Liver (tissue), 9 donors: ENCODE data around the gene MYCBPAP. TPM values are rescaled to one million over a fixed set of nuclear protein-coding genes. Genes with fewer than 3 reads are reported as not detected.

Experiments used
- DNase-seq: peaks from one replicate; pipeline ENCODE4 v3.0.0-alpha.2; 2017; ENCODE audit warnings: low spot score
- H3K27ac ChIP-seq, 2 donors: one replicate each; pipeline ENCODE4 v1.7.0; 2013; ENCODE audit warnings: inconsistent platforms in 2 of 2, low read length in 2 of 2, control low read depth in 1 of 2, low read depth in 1 of 2, mild to moderate bottlenecking in 1 of 2
- H3K27me3 ChIP-seq, 4 donors: one replicate each; pipeline versions ENCODE4 v1.6.1 to v1.7.0; 2013; ENCODE audit warnings: low read length in 3 of 4, inconsistent platforms in 1 of 4, mild to moderate bottlenecking in 1 of 4, moderate library complexity in 1 of 4; ENCODE audit not compliant: control insufficient read depth in 4 of 4, insufficient read depth in 4 of 4
- H3K36me3 ChIP-seq, 4 donors: one replicate each; pipeline versions ENCODE4 v1.6.1 to v1.7.0; 2013; ENCODE audit warnings: low read length in 3 of 4, mild to moderate bottlenecking in 3 of 4, low read depth in 1 of 4, moderate library complexity in 1 of 4; ENCODE audit not compliant: control insufficient read depth in 4 of 4, insufficient read depth in 3 of 4
- H3K4me1 ChIP-seq, 4 donors: one replicate each; pipeline versions ENCODE4 v1.6.1 to v1.7.0; 2013; ENCODE audit warnings: low read length in 3 of 4, mild to moderate bottlenecking in 3 of 4, moderate library complexity in 1 of 4; ENCODE audit not compliant: control insufficient read depth in 4 of 4, insufficient read depth in 4 of 4
- H3K4me3 ChIP-seq, 3 donors: one replicate each; pipeline versions ENCODE4 v1.6.1 to v1.7.0; 2013; ENCODE audit warnings: low read length in 3 of 3, control low read depth in 1 of 3, low read depth in 1 of 3, mild to moderate bottlenecking in 1 of 3
- H3K9ac ChIP-seq, 2 donors: one replicate each; pipeline ENCODE4 v1.7.0; 2013; ENCODE audit warnings: low read length in 2 of 2, mild to moderate bottlenecking in 2 of 2, moderate library complexity in 2 of 2, control low read depth in 1 of 2, low read depth in 1 of 2
- H3K9me3 ChIP-seq, 4 donors: one replicate each; pipeline versions ENCODE4 v1.6.1 to v1.7.0; 2013; ENCODE audit warnings: low read length in 3 of 4; ENCODE audit not compliant: control insufficient read depth in 4 of 4
- ATF3 ChIP-seq: IDR thresholded peaks from 2 replicates; pipeline ENCODE4 v1.6.1; 2016; ENCODE audit warnings: antibody characterized with exemption
- EGR1 ChIP-seq, 2 donors: IDR thresholded peaks; 2 replicates each; pipeline ENCODE4 v1.6.1; 2016 to 2018; ENCODE audit warnings: antibody characterized with exemption in 2 of 2, low read depth in 2 of 2
- FOXA1 ChIP-seq: IDR thresholded peaks from 2 replicates; pipeline ENCODE4 v1.6.1; 2016; ENCODE audit warnings: antibody characterized with exemption
- GABPA ChIP-seq, 2 donors: IDR thresholded peaks in 1 of 2; conservative IDR thresholded peaks in 1 of 2; 2 replicates each; pipeline ENCODE4 v1.6.1; 2016; ENCODE audit warnings: antibody characterized with exemption in 2 of 2, mild to moderate bottlenecking in 1 of 2, moderate library complexity in 1 of 2
- HNF4A ChIP-seq, 2 donors: conservative IDR thresholded peaks; 2 replicates each; pipeline ENCODE4 v1.6.1; 2016; ENCODE audit warnings: antibody characterized with exemption in 2 of 2, mild to moderate bottlenecking in 2 of 2
- HNF4G ChIP-seq: IDR thresholded peaks from 2 replicates; pipeline ENCODE4 v1.6.1; 2016; ENCODE audit warnings: antibody characterized with exemption
- NR2F2 ChIP-seq: IDR thresholded peaks from 2 replicates; pipeline ENCODE4 v1.6.1; 2016; ENCODE audit warnings: antibody characterized with exemption
- RAD21 ChIP-seq, 2 donors: IDR thresholded peaks; 2 replicates each; pipeline ENCODE4 v1.6.1; 2016; ENCODE audit warnings: antibody characterized with exemption in 2 of 2, mild to moderate bottlenecking in 2 of 2
- RXRA ChIP-seq, 2 donors: IDR thresholded peaks; 2 replicates each; pipeline ENCODE4 v1.6.1; 2017 to 2018; ENCODE audit warnings: antibody characterized with exemption in 2 of 2, mild to moderate bottlenecking in 1 of 2
- SP1 ChIP-seq: IDR thresholded peaks from 2 replicates; pipeline ENCODE4 v1.6.1; 2018; ENCODE audit warnings: antibody characterized with exemption, mild to moderate bottlenecking
- ZBTB33 ChIP-seq: IDR thresholded peaks from 2 replicates; pipeline ENCODE4 v1.6.1; 2016; ENCODE audit warnings: antibody characterized with exemption
- WGBS: extraction: QIAGEN DNeasy Blood & Tissue Kit; methylation state at CpG from one replicate; pipeline ENCODE4 v1.1.7; 2013; 5-methylcytosine and 5-hydroxymethylcytosine counted together
- polyA plus RNA-seq, 2 donors: library from polyadenylated mRNA; stranded (reverse) in 1 of 2; unstranded in 1 of 2; fragments of 200-250 nt in 1 of 2; fragments of >200 nt in 1 of 2; fragmentation: Nextera tagmentation in 1 of 2; extraction: Ambion mirVana in 1 of 2; gene quantifications; one replicate each; pipeline versions ENCODE4 v1.2.1 to v1.2.3, GENCODE V29; 2013 to 2015
- total RNA-seq, 2 donors: library from RNA; depleted of rRNA; stranded (reverse); fragments of >200 nt; gene quantifications; one replicate each; pipeline ENCODE4 v1.2.3, GENCODE V29; 2014
- donor health status: healthy.
- donor health status: healthy.
- donor health status: healthy.
- donor health status: healthy.
- donor health status: healthy.

MYCBPAP gene
- total and polyA plus RNA-seq, 4 donors, result 0.23 to 0.25 TPM; not detected in 2

DNA sequence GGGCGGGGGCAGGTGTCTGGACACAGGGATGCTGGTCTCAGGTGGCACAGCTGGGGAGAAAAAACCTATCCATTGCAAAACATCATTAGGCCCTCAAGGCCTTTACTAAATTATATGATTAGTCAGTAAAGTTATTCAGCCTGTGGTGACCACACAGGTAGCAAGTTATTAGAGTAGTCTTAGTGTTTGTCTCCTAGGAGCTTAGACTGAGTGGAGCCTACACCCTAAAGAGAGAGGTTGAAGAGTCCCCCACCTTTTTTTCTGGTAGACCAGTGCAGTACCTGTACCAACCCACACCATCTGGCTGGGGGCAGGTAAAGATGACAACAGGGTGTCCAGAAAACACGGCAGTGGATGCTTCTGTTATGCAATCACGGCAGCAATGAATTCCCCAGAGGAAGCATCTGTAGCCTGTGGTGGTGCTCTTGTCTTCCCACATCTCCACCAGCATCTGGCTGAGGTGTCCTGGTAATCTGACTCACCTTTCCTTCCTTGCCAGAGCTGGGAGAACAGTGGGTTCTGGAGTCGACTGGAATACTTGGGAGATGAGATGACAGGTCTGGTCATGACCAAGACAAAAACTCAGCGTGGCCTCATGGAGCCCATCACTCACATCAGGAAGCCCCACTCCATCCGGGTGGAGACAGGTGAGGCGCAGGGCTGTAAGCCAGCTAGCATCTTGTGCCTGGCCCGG is 11.0 kb downstream of the MYCBPAP start (continued):
- TF ChIP-seq RAD21 (IDR thresholded peaks at IDR 0.05) (no peak), GABPA (IDR thresholded peaks at IDR 0.05 in 1 of 2, conservative IDR thresholded peaks at IDR 0.05 in 1 of 2) (no peak), RXRA (IDR thresholded peaks at IDR 0.05) (no peak), ATF3 (no peak), HNF4A (conservative IDR thresholded peaks at IDR 0.05) (no peak), SP1 (no peak)

DNA sequence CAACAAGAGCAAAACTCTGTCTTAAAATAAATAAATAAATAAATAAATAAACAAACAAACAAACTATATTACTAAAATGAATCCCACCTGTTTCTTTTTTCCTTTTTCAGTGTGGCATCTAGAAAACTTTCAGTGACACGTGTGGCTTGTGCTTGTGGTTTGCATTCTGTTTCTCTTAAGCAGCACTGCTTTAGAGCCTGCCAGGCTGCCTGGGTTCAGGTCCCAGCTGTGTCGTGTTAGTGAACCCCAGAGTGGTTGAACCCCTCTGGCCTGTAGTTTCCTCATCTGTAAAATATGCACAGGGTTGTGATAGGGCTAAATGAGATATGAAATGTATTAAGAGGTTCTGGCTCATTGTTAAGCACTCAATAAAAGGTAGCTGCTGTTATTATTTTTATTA is 12.2 kb downstream of the MYCBPAP start:
- no peak for DNase-seq
- Histone ChIP-seq H3K27me3 (no peaks in the 10 kb centered on the region), H3K36me3 (no peaks in the 10 kb centered on the region), H3K9ac (no peak overlapping the region), H3K4me1 (peaks cover 0 to 4% (median 2%) of the 10 kb centered on the region in 4 donors), H3K9me3 (no peaks in the 10 kb centered on the region), H3K4me3 (no peak overlapping the region), H3K27ac (no peak overlapping the region)
- 87% methylated on average over 2 of the region's 2 CpGs for WGBS
- TF ChIP-seq FOXA1 (no peak), SP1 (no peak), HNF4G (no peak), ZBTB33 (no peak), RAD21 (IDR thresholded peaks at IDR 0.05) (no peak), GABPA (IDR thresholded peaks at IDR 0.05 in 1 of 2, conservative IDR thresholded peaks at IDR 0.05 in 1 of 2) (no peak), ATF3 (no peak), HNF4A (conservative IDR thresholded peaks at IDR 0.05) (no peak), NR2F2 (no peak)

DNA sequence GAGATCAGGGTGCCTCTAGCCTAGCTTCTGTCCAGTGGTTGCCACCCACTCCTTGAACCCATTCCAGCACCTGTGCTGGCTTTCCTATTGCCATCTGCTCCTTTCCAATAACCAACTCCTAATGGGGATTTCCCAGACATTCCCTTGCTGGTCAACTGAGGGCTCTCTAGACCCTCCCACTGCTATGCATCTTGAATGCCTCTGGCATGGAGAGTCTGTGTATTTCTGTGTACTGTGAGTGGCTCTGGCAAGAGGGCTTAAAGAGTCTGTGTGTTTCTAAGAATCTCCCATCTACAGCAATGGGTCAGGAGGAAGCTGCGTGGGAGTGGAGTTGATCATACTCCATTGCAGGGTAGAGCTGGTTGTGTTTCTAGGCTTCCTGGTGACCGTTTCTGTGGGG is 13.3 kb downstream of the MYCBPAP start:
- no peak overlapping the region for H3K4me3 ChIP-seq
- TF ChIP-seq NR2F2 (no peak), HNF4G (no peak), RAD21 (IDR thresholded peaks at IDR 0.05) (no peak), GABPA (IDR thresholded peaks at IDR 0.05 in 1 of 2, conservative IDR thresholded peaks at IDR 0.05 in 1 of 2) (no peak), RXRA (IDR thresholded peaks at IDR 0.05) (no peak), ZBTB33 (no peak), EGR1 (IDR thresholded peaks at IDR 0.05; ENCODE audit: low read depth in 2 of 2) (no peak)
- no peaks in the 10 kb centered on the region for H3K9me3 ChIP-seq
- H3K27ac ChIP-seq, result no peak overlapping the region
- DNase-seq, result no peak
- no peaks in the 10 kb centered on the region for H3K36me3 ChIP-seq
- WGBS, result 80% methylated on average over 2 of the region's 2 CpGs
- H3K27me3 ChIP-seq, result no peaks in the 10 kb centered on the region
- no peak overlapping the region for H3K9ac ChIP-seq
- no peaks in the 10 kb centered on the region for H3K4me1 ChIP-seq
